NOMO-1 treated with DMSO at 0.1 percent for 48 hours (cell line): ENCODE data around the gene MRGPRG.
A peak's percentile ranks its signal among the peaks of the same experiment; 100 is the strongest.
"Not testable (repeated sequence)": the region's sequence is repeated elsewhere in the genome, so short reads cannot be mapped to it uniquely, and the experiment has no call there.

Experiments
- DNase-seq: peaks from one replicate; lab custom pipeline; 2025; ENCODE audit not compliant: unreplicated experiment; lab: John Stamatoyannopoulos, UW

MRGPRG gene

DNA sequence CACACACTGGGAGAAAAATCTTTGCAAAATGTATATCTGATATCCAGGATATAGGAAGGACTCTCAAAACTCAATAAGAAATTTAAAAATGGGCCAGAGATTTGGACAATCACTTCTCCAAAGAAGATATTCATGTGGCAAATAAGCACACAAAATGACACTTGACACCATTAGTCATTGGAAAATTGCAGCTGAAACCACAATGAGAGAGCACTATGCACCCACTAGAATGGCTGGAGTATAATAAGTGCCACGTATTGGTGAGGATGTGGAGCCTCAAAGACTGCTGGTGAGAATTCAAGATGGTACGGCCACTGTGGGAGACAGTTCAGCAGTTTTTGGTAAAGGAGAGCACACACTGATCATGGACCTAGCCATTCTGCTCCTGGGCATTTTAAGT, 40.7 kb downstream of the MRGPRG start:
- DNase-seq: peak; percentile 68

DNA sequence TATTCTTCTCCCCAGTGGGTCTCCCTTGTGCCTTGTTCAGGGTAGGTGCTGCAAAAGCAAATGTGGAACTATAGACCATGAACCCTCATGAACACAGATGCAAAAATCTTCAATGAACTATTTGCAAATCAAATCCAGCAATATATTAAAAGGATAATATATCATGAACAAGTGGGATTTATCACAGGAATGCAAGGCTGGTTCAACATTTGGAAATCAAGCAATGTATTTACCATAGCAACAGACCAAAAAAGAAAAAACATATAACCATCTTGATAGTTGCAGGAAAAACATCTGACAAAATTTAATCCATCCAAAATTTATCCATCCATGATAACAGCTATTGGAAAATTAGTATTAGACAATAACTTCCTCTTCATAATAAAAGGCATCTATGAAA, 42.1 kb downstream of the MRGPRG start:
- no peak for DNase-seq

GRCh38 chr11:3175194-3175593, 43.4 kb downstream of the MRGPRG start:
- no peak for DNase-seq

DNA sequence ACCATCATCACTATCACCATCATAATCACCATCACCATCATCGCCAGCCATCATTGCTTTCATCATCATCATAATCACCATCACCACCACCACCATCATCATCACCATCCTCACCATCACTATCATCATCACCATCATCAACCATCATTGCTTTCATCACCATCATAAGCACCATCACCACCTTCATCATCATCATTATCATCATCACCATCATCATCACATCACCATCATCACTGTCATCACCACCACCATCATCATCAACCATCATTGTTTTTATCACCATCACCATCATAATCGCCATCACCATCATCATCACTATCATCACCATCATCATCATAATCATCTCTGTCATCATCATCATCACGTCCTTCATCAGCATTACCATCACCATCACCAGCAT, 44.2 kb downstream of the MRGPRG start:
- no peak for DNase-seq

GRCh38 chr11:3173795-3174194, 44.8 kb downstream of the MRGPRG start:
- DNase-seq: no peak

- DNase-seq: no peak
Measured at GRCh38 chr11:3171931-3172560, 46.6 kb downstream of the MRGPRG start.

DNA sequence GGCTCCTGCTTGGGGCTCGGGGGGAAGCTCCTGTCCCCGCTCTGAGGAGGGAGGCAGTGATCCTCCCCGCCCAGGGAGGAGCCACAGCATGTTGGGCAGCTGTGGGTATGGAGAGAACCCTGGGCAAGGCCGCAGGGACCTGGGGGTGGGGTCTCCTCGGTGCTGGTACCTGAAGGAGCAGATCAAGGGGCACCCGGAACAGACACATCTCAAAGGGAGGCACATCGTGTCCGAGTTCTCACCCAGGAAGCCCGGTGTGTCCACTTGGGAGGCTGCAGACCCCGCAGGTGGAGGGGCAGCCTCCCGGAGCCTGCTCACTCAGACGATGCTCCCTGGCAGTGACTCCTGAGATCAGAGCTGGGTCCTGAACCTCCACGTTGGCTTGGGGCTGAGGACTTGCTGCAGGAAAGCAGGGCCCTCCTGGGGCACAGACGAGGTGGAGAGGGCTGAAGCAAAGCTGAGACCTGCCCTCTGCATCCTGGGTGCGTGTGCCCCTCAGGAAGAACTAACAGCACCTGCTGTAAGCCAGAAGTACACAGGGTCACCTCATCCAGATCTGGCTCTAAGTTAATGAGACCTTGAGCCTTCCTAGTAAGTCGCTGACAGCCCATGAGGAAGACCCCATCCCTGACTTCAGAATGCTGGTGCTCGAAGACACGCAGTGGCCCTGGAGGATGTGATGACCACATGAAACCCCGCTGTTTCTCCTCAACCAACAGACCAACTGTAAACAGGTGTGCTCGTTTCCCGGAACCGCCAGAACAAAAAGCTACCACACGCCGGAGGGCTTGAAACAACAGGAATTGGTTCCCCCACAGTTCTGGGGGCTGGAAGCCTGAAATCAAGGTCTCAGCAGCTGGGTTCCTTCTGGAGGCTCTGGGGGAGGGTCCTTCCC, 47.6 kb downstream of the MRGPRG start:
- no peak for DNase-seq

DNA sequence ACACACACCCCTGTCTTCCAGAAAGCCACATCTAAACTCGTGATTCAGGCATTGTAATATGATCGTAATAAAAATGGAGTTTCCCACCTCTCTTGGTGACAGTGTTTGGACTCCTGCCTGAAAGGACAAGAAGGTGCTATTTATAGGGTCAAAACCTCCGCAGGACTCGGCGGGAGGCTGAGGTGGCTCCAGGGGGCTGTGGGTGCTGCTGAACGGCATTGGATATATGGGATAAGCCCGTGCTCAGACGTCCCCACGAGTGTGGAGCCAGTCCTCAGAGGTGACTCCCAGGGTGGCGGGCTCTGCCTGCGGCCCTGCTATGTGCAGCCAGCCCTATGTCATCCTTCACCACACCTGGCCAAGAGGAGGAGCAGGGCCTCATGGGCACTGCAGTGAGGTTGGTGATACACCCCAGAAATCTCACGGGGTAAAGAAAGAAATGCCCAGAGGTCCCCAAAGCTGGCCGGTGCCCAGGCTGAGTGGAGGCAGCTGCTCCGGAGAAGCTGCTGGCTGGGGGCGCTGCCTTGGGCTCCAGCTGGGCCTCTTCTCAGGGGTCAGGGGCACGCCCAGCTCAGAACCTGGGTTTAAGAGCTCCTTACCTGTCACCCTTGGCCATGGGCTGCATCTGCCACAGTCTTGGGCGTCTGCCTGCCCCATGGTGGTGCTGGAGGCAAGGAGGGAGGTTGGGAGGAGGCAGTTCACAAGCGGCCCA, 48.4 kb downstream of the MRGPRG start:
- no peak for DNase-seq

DNA sequence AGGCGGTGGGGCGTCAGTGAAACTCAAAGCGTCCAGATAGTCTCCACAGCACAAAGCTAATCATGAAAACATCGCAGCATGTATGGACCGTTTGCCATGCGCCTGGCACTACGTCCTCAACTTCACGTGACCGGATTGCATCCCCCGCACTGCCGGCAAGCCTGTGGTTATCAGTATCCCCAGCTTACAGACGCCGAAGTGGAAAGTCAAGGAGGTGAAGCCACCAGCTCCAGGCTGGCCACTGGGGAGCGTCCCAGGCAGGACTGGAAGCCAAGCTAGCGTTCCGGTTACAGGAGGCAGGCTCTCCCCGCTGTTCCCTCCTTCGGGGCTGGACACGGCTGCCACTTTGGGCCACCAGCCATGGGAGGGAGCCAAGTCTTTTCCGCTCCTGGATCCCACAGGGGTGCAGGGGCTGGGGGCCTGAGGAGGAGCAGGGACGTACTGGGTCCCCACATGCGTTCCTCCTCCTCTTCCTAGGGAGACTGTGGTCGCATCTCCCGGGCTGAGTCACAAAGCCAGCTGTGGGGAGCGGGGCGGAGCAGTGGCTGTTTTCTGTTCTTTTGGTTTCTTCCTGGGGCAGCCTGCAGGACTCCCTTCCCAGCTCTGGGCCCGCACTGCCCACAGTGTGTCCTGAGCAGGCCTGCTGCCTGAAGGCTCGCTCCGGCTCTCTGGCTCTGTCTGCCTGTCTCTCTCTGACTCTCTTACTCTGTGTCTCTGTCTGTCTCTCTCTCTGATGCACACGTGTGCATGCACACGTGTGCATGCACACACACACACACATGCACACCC, 49.2 kb downstream of the MRGPRG start:
- peak; percentile 22 for DNase-seq

DNA sequence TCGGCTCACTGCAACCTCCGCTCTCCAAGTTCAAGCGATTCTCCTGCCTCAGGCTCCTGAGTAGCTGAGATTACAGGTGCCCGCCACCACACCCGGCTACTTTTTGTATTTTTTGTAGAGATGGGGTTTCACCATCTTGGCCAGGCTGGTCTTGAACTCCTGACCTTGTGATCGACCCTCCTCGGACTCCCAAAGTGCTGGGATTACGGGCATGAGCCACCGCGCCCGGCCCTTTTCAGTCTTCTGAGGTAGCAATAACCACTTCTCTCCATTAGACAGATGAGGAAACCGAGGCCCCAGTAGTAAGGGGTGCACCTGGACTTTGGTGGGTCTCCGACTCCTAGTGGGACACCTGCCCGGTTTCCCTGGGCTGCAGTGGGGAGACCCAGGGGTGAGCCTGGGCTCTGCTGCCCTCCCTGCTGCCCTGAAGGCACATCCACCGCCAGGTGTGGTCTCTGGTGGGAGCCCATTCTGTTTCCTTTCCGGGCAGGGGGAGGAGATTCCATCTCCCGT, 49.8 kb downstream of the MRGPRG start:
- DNase-seq: not testable (repeated sequence)
